GM18508 (cell line): ENCODE results near the gene PBX1.

ENCODE experiments used
- ATAC-seq: cut with Tn5 transposase; IDR thresholded peaks from one replicate; pipeline ENCODE4 v1.9.1; 2021; ENCODE audit warnings: moderate number of reproducible peaks; ENCODE audit not compliant: insufficient read depth, unreplicated experiment

PBX1 gene

GRCh38 chr1:164841702-164842465 is 282.9 kb downstream of the PBX1 start:
- no peak for ATAC-seq

GRCh38 chr1:164842870-164843269 is 283.9 kb downstream of the PBX1 start:
- no peak for ATAC-seq

- ATAC-seq: no peak
Observed at GRCh38 chr1:164843743-164844500, 284.9 kb downstream of the PBX1 start.

GRCh38 chr1:164846731-164847691 is 288.0 kb downstream of the PBX1 start:
- no peak for ATAC-seq

GRCh38 chr1:164853146-164853545 is 294.2 kb downstream of the PBX1 start:
- no peak for ATAC-seq

- ATAC-seq: no peak
Observed at GRCh38 chr1:164855716-164856329, 296.8 kb downstream of the PBX1 start.

- ATAC-seq: no peak
Observed at GRCh38 chr1:164856381-164856780, 297.4 kb downstream of the PBX1 start.

GRCh38 chr1:164857439-164857838 is 298.5 kb downstream of the PBX1 start:
- no peak for ATAC-seq

- ATAC-seq: no peak
Observed at GRCh38 chr1:164858096-164858632, 299.2 kb downstream of the PBX1 start.

- ATAC-seq: no peak
Observed at GRCh38 chr1:164861632-164862031, 302.6 kb downstream of the PBX1 start.

GRCh38 chr1:164863056-164863455 is 304.1 kb downstream of the PBX1 start:
- no peak for ATAC-seq

- no peak for ATAC-seq
Observed at GRCh38 chr1:164864161-164864560, 305.2 kb downstream of the PBX1 start.

GRCh38 chr1:164865385-164865784 is 306.4 kb downstream of the PBX1 start:
- no peak for ATAC-seq

GRCh38 chr1:164867590-164867989 is 308.6 kb downstream of the PBX1 start:
- ATAC-seq: no peak

- no peak for ATAC-seq
Observed at GRCh38 chr1:164868990-164869389, 310.0 kb downstream of the PBX1 start.

- ATAC-seq: no peak
Observed at GRCh38 chr1:164875518-164875917, 316.5 kb downstream of the PBX1 start.

- no peak for ATAC-seq
Observed at GRCh38 chr1:164876398-164877116, 317.6 kb downstream of the PBX1 start.

- ATAC-seq: no peak
Observed at GRCh38 chr1:164880199-164880598, 321.2 kb downstream of the PBX1 start.

GRCh38 chr1:164880644-164881043 is 321.7 kb downstream of the PBX1 start:
- ATAC-seq: no peak
